ENCODE results near the gene GNLY.

- TF ChIP-seq CTCF (IDR thresholded peaks at IDR 0.05) (no peak), POLR2A (IDR thresholded peaks at IDR 0.05) (no peak)
Observed at GRCh38 chr2:85650456-85650855, 43.7 kb upstream of the GNLY start.

All from Peyer's patch (tissue), 4 donors.